ENCODE data around the gene P2RY4.

GRCh38 chrX:70289793-70290770, 30.1 kb upstream of the P2RY4 start, which contains the start of the genes KIF4A and PDZD11:
- TF ChIP-seq, protein P1, sequence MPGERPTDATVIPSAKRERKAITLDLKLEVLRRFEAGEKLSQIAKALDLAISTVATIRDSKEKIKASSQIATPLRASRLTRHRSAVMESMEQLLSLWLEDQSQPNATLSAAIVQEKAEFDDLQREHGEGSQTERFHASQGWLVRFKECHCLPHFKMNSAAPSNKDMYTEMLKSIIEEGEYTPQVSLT (CRISPR knock-in tag; IDR thresholded peaks at IDR 0.05; ENCODE audit: borderline replicate concordance, low read depth), result no peak
- 0 out of 2 replicates have a peak, but pooled peaks have one; percentile 8 for TF ChIP-seq CTCF (CRISPR knock-in tag; IDR thresholded peaks at IDR 0.05)
- TF ChIP-seq PCBP1 (IDR thresholded peaks at IDR 0.05; ENCODE audit: borderline replicate concordance, low read depth, low read length), result no peak
- TF ChIP-seq SMARCC2 (IDR thresholded peaks at IDR 0.05), result no peak
- TF ChIP-seq SUZ12 (IDR thresholded peaks at IDR 0.05; ENCODE audit: low read depth, low read length), result no peak
- TF ChIP-seq SIN3A (IDR thresholded peaks at IDR 0.05; ENCODE audit: borderline replicate concordance, low read depth, low read length), result peak; percentile 97; the same call in 1 of the 2 replicates
- TF ChIP-seq WIZ (CRISPR knock-in tag; IDR thresholded peaks at IDR 0.05), result no peak
- TF ChIP-seq CREB1 (IDR thresholded peaks at IDR 0.05), result peak; percentile 39; the same call in 1 of the 2 replicates
- TF ChIP-seq CREB1 (CRISPR knock-in tag; IDR thresholded peaks at IDR 0.05), result peak; percentile 81

Data from HepG2 (cell line).